Stimulated activated CD8-positive, alpha-beta memory T cell treated with anti-CD3 and anti-CD28 coated beads, Interleukin-12 subunit alpha, Interleukin-12 subunit beta, amount 100 ng/mL, for 24 hours (primary cell): ENCODE results near the gene LMO7.
"Not testable (repeated sequence)": the region's sequence is repeated elsewhere in the genome, so short reads cannot be mapped to it uniquely, and the experiment has no call there.

Source experiments
- DNase-seq: peaks from one replicate; pipeline ENCODE4 v3.0.0-alpha.2; 2020; ENCODE audit errors: extremely low read depth

LMO7 gene

DNA sequence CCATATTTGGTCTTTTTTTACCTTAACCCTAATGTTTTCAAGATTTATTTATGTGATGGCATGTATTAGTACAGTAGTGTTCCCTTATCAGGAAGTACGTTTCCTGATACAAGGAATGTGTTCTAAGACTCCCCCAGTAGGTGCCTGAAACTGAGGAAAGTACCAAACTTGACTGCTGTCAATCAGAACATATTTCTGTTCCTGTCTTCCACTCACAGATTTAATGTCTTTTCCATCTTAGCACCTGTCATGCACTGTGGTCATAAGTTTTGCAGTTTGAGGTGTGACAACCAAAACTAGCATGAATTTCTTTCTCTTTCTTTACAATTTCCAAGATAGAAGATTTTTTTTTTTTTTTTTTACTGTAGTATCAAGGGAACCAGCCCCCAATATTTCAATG is 62.9 kb downstream of the LMO7 start:
- no peak for DNase-seq

DNA sequence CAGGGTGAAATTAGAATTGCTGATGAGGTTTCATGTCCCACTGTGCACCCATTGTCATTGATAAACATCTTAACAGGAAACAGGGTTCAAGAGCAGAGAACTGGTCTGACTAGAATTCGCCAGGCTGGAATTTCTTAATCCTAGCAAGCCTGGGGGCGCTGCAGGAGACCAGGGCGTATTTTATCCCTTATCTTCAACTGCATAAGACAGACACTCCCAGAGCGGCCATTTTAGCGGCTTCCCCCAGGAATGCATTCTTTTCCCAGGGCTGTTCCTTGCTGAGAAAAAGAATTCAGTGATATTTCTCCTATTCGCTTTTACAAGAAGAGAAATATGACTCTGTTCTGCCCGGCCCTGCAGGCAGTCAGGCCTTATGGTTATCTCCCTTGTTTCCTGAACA is 63.6 kb downstream of the LMO7 start:
- not testable (repeated sequence) for DNase-seq

GRCh38 chr13:75700552-75700951 is 64.4 kb downstream of the LMO7 start:
- DNase-seq, result no peak

DNA sequence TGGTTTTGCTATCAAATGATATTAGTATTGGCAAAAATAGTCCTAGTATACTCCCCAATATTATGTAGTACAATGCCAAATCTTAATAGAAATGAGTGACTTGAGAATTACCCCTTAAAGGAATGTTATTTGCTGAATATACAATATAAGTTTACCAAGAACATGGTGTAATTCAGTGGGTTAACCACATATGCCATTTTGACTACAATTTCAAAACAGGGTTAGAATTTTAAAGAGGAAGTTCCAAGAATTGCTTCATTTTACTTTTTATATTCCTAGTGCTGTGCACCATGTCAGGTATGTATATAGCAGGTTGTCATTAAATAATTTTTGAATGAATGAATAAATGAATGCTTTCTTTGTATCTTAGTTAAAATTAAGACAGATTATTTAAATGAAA is 66.3 kb downstream of the LMO7 start:
- no peak for DNase-seq

DNA sequence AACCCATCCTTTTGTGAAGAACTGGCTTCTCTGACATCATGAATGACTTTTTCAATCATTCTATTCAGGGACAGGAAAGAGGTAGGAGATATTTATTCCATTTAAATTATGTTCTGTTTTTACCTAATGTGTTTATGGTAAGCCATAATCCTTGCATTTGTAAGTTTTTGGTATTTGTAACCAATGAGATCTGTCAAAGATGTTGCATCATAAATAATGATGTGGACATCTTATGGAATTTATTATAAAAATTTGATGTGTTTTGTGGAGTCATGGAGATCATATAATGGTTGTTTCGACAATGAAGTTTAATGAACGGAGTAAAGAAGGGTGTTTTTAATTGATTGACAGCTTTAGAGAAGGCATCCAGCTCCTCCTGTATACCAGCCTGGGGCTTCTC is 67.6 kb downstream of the LMO7 start:
- no peak for DNase-seq

DNA sequence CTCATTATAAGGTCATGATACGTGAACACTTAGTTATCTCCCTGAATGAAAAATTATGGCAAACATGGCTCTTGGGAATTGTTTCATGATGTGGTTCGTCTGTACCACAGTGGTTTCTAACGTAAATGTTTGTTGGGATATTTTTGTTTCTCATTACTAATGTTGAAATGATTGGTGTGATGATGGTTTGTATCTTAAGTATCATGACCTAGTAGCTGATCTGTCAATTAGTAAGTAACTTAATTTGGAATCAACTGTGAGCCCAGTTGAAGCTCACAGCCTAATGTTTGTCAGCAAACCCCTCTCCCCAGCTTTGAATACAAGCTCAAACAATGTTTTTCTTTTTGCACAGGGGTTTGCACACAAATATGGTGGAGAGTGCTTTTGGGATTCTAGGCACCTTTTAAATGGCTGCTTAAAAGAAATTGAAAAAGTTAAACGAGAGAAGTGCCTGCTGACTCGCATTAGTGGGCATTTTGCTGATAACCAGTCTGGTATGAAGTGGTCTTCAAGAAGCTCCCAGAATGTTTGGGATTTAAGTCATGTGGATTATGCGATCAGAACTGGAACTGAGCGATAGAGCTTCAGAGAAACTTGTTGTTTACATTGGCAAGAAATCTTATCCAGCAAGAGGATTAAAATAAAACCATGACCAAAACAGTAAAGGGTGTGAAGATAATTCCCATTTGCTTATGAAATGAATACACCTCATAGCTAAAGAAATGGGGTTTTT is 68.2 kb downstream of the LMO7 start:
- DNase-seq, result no peak

DNA sequence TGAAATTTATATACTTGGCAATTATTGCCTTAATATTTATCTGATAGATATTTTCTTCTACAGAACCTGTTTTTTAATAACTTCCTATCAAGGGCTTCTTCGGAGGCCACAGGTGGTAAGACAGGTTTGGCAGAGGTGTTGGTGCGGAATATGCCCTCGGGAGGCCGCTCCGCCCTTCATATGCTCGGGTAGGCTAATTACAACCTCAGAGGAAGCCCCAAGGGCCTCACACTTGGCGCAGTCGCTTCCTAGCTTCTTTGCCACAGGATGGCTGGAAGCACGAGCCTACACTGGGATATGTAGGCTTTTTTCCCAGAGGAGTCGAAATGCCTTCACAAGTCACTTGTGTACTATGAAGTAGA is 68.8 kb downstream of the LMO7 start:
- no peak for DNase-seq

GRCh38 chr13:75705395-75705794 is 69.3 kb downstream of the LMO7 start:
- DNase-seq, result no peak

- no peak for DNase-seq
Measured at GRCh38 chr13:75705908-75706307, 69.8 kb downstream of the LMO7 start.

DNA sequence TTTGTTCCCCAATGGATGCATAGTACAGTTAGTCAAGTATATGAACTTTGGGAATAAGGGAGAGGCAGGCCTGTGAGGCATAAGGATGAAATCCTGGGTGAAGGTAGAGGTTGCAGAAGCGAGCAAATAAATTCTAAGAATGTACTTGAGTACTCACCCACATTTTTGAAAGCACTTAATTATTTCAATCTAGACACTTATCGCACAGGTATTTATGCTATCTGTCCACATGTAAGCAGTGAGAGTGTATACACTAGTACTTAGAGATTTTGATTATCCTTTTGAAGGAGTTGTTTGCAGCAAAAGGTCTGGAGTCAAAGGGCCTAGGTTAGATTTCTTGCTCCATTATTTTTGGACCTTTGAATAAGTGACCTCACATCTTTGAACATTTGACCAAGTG is 77.7 kb downstream of the LMO7 start:
- no peak for DNase-seq

DNA sequence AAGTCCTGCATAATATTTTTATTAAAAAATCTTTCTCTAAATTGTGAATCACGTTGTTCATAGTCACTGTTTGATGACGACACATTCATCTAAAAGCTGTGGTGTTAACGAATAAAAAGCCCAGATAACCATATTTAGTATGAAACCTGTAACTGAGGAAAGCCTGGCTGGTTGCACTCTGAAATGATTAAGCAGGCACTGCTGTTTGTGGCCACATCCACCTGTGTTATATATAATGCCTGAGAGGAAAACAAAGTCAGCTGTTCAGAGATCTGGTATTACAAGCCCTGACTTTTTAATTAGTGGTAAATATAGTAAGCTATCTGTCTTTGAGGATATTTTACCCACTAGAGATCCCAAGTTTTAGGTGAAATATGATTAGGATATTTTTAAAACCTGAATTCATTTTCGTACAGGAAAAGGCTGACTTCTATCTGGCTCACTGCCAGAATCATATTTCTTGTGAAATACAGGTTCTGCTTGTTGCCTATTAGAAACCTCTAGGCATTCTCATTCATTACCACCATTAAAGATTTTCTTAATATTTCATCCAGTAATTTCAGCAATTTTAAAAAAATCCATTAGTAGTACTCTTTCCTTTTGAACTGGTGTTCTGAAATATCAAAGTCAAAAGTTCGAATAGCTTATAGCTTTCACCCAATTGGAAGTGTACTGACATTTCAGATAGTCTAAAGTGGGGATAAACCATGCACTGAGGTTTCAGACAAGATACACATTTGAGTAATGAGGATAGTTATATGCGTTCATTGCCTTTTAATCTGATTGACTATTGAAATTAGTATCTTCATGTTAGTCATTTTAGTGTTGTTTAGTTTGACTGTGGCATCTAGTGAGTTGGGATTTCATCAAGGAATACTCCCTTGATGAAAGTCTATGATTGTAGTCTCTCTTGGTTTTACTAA is 79.7 kb downstream of the LMO7 start:
- DNase-seq, result no peak

- no peak for DNase-seq
Measured at GRCh38 chr13:75717525-75717924, 81.4 kb downstream of the LMO7 start.

DNA sequence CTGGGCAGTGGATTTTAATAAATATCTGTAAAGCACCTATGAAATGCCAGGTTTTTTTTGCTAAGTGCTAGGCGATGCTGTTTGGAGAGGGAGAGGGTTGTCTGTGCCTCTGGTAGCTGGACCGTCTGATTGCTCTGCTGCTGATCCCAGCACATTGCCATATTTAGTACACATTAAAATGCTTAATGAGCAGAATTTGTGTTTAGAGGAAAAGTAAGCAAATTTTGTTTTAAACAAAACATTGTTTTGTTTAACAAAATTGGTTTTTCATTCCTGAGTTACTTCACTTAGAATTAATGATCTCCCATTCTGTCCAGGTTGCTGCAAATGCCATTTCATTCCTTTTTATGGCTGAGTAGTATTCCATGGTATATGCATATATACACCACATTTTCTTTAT is 85.2 kb downstream of the LMO7 start:
- no peak for DNase-seq

GRCh38 chr13:75723901-75724300 is 87.8 kb downstream of the LMO7 start:
- DNase-seq, result no peak

DNA sequence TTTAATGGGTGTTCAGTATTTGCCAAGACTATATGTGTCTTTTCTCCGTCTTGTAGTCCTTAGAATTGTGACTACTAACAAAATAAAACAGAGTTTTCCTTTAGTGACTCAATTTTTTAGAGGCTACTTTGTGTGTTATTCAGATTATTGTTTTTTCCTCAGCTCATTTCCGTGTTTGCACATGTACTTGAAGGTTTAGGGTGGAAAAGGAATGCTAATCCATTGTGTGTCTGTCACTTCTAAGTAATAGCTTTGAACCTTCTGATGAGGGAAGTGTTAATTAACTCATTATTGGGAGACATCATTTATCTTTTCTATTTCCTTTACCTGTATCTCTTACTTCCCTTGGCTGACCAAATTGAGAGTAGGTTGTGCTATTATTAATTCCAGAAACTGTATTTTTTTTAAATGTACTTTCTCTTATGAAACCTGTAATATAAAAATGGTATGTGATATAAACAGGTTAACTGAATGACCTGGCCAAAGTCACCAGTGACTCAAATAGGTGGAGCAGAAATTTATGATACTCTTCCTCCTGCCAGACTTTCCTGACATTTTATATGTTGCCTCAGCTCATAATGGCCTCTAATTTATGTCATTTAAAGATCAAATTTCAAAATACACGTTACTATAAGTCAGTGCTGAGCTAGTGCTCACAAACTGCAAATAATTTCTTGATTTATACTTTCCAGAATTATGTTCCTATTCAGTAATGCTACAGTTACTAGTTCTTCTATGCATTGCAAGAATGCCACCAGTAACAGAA is 88.8 kb downstream of the LMO7 start:
- DNase-seq, result no peak

DNA sequence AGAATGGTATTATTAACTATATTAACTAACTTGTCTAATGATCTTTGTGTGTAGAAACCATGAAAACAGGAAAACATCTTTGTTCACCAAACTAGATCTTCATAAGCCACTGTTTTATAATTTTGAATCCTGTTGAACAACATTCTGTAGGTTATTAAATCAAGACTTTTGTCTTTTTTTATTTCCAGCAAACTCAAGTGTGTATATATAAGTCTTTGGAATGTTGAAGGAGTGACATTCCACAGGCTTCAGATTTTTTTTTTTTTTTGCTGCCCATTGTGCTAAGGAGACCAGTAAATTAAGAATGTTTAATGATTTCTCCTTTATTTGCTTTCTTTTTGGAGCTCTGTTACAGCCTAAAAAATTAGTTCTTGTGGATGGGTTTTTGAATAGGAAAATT is 89.6 kb downstream of the LMO7 start:
- no peak for DNase-seq

DNA sequence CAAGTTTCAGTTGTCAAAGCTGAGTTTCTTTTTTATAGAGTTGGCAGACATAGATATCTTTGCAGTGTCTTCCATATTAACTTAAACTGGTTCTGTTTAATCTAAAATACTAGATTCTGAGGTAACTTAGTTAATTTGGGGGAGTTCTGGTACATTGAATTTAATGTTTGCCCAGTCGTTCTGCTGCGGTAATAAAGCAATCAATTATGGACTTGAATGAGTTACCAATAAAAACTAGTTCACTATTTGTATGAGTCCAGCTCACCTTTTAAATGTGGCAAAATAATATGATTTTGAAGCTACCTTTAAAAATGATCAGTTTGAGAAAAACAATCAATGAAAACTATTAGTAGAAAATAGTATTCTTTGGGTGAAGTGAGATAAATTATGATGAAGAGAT is 90.2 kb downstream of the LMO7 start:
- no peak for DNase-seq

DNA sequence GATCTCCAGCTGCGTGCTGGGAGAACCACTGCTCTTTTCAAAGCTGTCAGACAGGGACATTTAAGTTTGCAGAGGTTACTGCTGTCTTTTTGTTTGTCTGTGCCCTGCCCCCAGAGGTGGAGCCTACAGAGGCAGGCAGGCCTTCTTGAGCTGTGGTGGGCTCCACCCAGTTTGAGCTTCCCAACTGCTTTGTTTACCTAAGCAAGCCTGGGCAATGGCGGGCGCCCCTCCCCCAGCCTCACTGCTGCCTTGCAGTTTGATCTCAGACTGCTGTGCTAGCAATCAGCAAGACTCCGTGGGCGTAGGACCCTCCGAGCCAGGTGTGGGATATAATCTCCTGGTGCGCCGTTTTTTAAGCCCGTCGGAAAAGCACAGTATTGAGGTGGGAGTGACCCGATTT is 97.0 kb downstream of the LMO7 start:
- not testable (repeated sequence) for DNase-seq

- DNase-seq, result no peak
Measured at GRCh38 chr13:75736173-75736572, 100.0 kb downstream of the LMO7 start.

GRCh38 chr13:75738841-75739240 is 102.7 kb downstream of the LMO7 start:
- DNase-seq, result no peak

- DNase-seq, result no peak
Measured at GRCh38 chr13:75739244-75739868, 103.2 kb downstream of the LMO7 start.

- no peak for DNase-seq
Measured at GRCh38 chr13:75740031-75740430, 103.9 kb downstream of the LMO7 start.
